Esophagus mucosa (tissue), 1 donor: Measurements from ENCODE around the gene CDC42BPA. TPM values are rescaled to one million over a fixed set of nuclear protein-coding genes. Genes with fewer than 3 reads are reported as not detected.

Experiments used
- ATAC-seq: fragments of 200-7000 bp; cut with Tn5 transposase; one replicate; pipeline ENCODE4 v1.9.1; 2020
- total RNA-seq: library from RNA; stranded (reverse); gene quantifications from one replicate; pipeline ENCODE4 v1.2.4, GENCODE V29; 2023
- donor health status: DM: yes; HTN: yes; CAD: no.

CDC42BPA gene
- total RNA-seq, 1 donor from 2014 or later = 11.1 TPM

DNA sequence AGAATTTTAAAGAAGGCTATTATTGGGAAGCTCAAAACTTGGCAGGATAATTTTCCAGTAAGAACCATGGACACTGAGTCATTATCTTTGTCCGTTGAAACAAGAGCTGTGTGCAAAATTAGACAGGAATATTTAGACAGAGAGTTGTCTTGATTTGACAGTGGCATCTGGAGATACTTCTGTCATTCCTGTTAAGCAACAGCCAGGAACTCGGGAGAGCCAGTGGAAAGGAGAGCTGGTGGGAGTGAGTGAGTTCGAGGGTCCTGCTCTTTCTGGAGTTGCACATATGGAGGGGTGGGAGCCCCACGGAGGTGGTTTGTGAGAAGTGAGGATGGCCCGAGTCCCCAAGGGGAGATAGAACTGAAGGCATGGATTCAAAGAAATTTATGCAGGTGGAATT lies 375.1 kb downstream of the CDC42BPA start:
- ATAC-seq = no peak

DNA sequence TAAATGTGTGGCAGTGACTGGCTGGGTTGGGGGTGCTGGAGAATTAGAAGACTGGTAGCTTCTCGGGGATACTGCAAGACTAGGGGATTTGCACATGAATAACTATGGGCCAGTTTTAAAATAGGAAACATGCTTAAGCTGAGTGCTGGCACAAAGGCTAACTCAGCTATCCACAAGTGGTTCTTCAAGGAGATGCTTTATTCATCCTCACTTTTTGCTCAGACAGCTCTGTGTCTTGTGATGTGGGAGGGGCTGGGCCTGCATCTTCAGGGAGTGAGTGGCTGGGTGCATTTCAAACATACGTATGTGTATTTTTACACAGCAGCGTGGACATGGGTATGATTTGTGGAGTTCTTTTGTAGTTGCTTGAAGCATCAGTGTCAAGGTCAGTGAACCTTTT lies 375.9 kb downstream of the CDC42BPA start:
- no peak for ATAC-seq

DNA sequence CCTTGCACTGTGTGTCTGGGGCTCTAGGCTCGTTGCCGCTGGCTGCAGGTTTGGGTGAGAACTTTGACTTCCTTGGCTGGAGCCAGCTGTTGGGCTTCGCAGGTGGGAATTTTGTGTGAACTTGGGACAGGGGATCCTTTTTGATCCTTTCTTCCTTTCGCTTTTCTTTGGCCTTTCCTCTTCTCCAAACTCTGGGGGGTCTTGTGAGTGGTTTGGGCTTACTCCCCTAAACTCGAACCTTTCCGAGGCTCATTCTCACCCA lies 377.6 kb downstream of the CDC42BPA start:
- ATAC-seq = no peak

DNA sequence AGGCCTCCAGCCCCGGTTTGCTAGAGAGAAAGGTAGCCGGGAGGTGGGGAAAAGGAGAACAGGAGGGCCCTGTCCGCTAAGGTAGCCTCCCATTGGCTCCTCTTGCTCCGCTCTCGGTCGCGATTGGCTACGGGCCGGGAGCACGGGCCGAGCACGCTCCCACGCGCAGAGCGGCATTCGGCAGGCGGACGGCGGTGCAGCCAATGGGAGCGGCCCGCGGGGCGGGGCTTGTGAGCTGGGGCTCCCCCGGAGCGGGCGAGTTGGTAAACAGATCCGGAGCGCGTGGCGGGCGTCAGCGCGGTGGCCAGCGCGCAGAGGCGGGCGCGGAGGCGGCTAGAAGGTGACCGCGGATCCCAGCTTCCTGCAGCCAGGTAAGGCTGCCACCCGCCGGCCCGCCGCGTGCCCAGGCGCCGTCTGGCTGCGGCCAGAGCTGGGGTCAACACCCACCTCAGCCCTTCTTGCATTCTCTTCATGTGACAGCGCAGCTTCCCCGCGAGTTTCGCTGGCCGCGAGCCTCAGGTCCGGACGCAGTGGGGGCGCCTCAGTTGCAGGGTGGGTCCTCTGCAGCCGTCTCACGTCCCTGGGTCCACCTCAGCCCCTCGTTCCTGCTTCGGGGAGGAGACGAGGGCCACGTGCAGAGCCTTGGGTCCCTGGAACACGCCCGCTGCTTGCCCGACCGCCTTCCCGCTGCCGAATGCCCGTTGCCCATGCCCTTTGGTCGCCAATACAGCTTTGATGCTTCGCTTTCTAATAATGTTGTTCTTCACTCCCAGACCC lies 378.1 kb downstream of the CDC42BPA start, which contains the start of gene COQ8A:
COQ8A (plus strand) TSS at position 266 of the 777 bp plus-strand sequence. CDS start 21,092 bp downstream, outside the sequence.
- peak; percentile 100 for ATAC-seq

Other genes with a start within 250 kb of the CDC42BPA start
- gene ZNF678, start 245.1 kb upstream of the CDC42BPA start, total RNA-seq = 2.7 TPM